Activated naive CD4-positive, alpha-beta T cell (primary cell): ENCODE results near the gene EEF1G.
A peak's percentile ranks its signal among the peaks of the same experiment; 100 is the strongest.
"Not testable (repeated sequence)": the region's sequence is repeated elsewhere in the genome, so short reads cannot be mapped to it uniquely, and the experiment has no call there.

ENCODE experiments used
- DNase-seq, 4 experiments: peaks; one replicate each; lab custom pipeline; 2025; lab: John Stamatoyannopoulos, UW

Gene EEF1G

GRCh38 chr11:62603072-62603408 lies 29.3 kb upstream of the EEF1G start:
- DNase-seq, result no peak

GRCh38 chr11:62602141-62603071 lies 28.7 kb upstream of the EEF1G start:
- DNase-seq, result peak in 1 of 4 experiments; percentile 13

GRCh38 chr11:62601372-62602140 lies 27.9 kb upstream of the EEF1G start, which contains the start of gene MTA2:
TSS of gene MTA2 (minus strand) at chr11:62601865. CDS start at chr11:62601450, 415 bp downstream.
- peak; percentile 97 to 99 (median 99) for DNase-seq

GRCh38 chr11:62601122-62601371 lies 27.4 kb upstream of the EEF1G start:
- DNase-seq, result peak in 3 of 4 experiments; percentile 30 to 52 (median 31)

- DNase-seq, result peak in 1 of 4 experiments; percentile 50
Measured at GRCh38 chr11:62600367-62601121, 26.9 kb upstream of the EEF1G start.

- DNase-seq, result no peak
Measured at GRCh38 chr11:62599901-62600300, 26.2 kb upstream of the EEF1G start.

- DNase-seq, result peak; percentile 66 to 95 (median 86)
Measured at GRCh38 chr11:62599069-62599696, 25.5 kb upstream of the EEF1G start.

- no peak for DNase-seq
Measured at GRCh38 chr11:62595124-62595523, 21.4 kb upstream of the EEF1G start.

GRCh38 chr11:62593434-62594044 lies 19.8 kb upstream of the EEF1G start:
- DNase-seq, result peak in 3 of 4 experiments; percentile 38 to 64 (median 41)

- no peak for DNase-seq
Measured at GRCh38 chr11:62592989-62593421, 19.3 kb upstream of the EEF1G start.

GRCh38 chr11:62592146-62592815 lies 18.6 kb upstream of the EEF1G start:
- DNase-seq, result no peak

- peak; percentile 86 to 93 (median 90) for DNase-seq
Measured at GRCh38 chr11:62591448-62592145, 17.9 kb upstream of the EEF1G start, which contains the start of gene TUT1. TSS of gene TUT1 (minus strand) at chr11:62591523. CDS start at chr11:62591485, 38 bp downstream.

GRCh38 chr11:62588966-62589637 lies 15.4 kb upstream of the EEF1G start:
- DNase-seq, result no peak

GRCh38 chr11:62585356-62585755 lies 11.7 kb upstream of the EEF1G start:
- DNase-seq, result not testable (repeated sequence)

- not testable (repeated sequence) for DNase-seq
Measured at GRCh38 chr11:62581735-62582134, 8.0 kb upstream of the EEF1G start.

- no peak for DNase-seq
Measured at GRCh38 chr11:62580959-62581715, 7.4 kb upstream of the EEF1G start.

- no peak for DNase-seq
Measured at GRCh38 chr11:62579252-62579651, 5.6 kb upstream of the EEF1G start.

GRCh38 chr11:62578541-62578940 lies 4.8 kb upstream of the EEF1G start:
- no peak for DNase-seq
